ENCODE measurements around the gene OTUD7B. TPM values are rescaled to one million over a fixed set of nuclear protein-coding genes. Genes with fewer than 3 reads are reported as not detected.
A peak's percentile ranks its signal among the peaks of the same experiment; 100 is the strongest.
"Not testable (repeated sequence)": the region's sequence is repeated elsewhere in the genome, so short reads cannot be mapped to it uniquely, and the experiment has no call there.

Gene OTUD7B
- total and polyA plus RNA-seq, 12 donors = 5.7 to 45.7 (median 19.8) TPM

DNA sequence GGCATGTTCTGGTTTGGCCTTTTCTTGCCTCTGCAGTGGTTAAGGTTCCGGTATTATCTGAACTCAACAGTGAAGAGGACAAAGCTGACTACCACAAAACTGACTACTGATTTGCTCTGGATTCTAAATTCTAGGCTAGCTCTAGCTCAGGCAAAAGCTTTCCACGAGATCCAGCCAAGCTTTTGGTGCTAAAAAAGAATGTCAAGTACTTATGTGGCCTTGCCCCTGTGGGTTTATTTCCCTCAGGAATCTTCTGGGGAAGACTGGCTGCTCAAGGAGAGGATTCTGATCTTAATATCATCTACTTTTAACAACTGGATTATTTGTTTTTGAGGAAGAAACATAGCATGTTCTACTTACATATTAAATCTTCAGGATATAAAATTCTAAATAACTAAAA lies 47.8 kb downstream of the OTUD7B start:
- H3K4me3 ChIP-seq = no peak overlapping the region

DNA sequence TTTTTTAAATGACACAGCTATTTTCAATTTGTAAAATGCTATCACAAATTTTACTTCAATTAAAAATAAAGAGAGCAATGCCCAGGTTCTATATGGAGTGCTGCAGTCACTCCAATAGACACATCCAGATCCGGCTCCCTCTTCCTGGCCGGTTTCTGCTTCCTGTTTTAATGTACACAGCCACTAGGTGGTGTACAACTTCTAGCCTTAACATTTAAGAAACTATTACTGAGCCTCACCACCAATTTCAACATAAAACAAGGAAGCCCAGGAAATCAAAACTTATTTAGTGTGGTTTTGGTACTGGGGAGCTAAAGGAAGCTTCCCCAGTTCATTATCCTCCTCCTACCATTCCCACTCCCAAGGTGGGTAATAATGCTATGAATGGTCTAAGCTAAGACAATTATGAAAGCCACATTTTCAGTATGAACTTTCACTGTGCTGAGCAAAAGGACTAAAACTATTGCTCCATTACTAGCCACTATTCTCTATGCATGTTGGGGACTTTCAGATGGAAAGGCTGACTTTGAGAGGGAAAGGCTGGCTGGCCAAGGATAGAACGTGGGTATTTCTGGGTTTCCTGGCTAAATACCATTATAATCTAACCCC lies 48.4 kb downstream of the OTUD7B start:
- 11 to 19% (median 15%) methylated on average over 3 of the region's 3 CpGs for WGBS, 4 donors
- Histone ChIP-seq H3K4me1 (replicated peaks in 1 of 2) (peaks cover 16 to 20% of the 10 kb centered on the region in 2 donors), H3K4me3 (no peak overlapping the region), H3K27ac (peak overlapping the region in 4 of 5 donors; percentile 48 to 75 (median 62)), H3K9me3 (replicated peaks in 1 of 3) (no peaks in the 10 kb centered on the region), H3K27me3 (no peaks in the 10 kb centered on the region), H3K36me3 (replicated peaks in 1 of 2) (peaks cover 0 to 46% of the 10 kb centered on the region in 2 donors)
- peak in 6 of 7 donors; percentile 55 to 86 (median 64) for DNase-seq
- TF ChIP-seq, protein P1, sequence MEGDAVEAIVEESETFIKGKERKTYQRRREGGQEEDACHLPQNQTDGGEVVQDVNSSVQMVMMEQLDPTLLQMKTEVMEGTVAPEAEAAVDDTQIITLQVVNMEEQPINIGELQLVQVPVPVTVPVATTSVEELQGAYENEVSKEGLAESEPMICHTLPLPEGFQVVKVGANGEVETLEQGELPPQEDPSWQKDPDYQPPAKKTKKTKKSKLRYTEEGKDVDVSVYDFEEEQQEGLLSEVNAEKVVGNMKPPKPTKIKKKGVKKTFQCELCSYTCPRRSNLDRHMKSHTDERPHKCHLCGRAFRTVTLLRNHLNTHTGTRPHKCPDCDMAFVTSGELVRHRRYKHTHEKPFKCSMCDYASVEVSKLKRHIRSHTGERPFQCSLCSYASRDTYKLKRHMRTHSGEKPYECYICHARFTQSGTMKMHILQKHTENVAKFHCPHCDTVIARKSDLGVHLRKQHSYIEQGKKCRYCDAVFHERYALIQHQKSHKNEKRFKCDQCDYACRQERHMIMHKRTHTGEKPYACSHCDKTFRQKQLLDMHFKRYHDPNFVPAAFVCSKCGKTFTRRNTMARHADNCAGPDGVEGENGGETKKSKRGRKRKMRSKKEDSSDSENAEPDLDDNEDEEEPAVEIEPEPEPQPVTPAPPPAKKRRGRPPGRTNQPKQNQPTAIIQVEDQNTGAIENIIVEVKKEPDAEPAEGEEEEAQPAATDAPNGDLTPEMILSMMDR (IDR thresholded peaks at IDR 0.05) = peak; percentile 67 to 90 (median 84)
- no peak for TF ChIP-seq POLR2A (IDR thresholded peaks at IDR 0.05)
- intact Hi-C loops (cut with DNase I) = loop anchor here (5.0 to 10.0 kb wide), 3 partner anchors 90 to 223 kb away; no protein-coding TSS in a partner anchor

More for the DNA sequence above, 47.8 kb downstream of the OTUD7B start:
- Histone ChIP-seq H3K9me3 (replicated peaks in 1 of 3) (no peaks in the 10 kb centered on the region), H3K27me3 (no peaks in the 10 kb centered on the region), H3K4me1 (replicated peaks in 1 of 2) (peaks cover 16 to 20% of the 10 kb centered on the region in 2 donors), H3K27ac (peak overlapping the region in 4 of 5 donors; percentile 48 to 75 (median 62)), H3K36me3 (replicated peaks in 1 of 2) (peaks cover 0 to 48% of the 10 kb centered on the region in 2 donors)
- DNase-seq = no peak
- intact Hi-C loops (cut with DNase I) = loop anchor here (5.0 to 10.0 kb wide), 3 partner anchors 90 to 222 kb away; no protein-coding TSS in a partner anchor
- TF ChIP-seq, protein P1 (IDR thresholded peaks at IDR 0.05) = no peak
- TF ChIP-seq POLR2A (IDR thresholded peaks at IDR 0.05) = no peak
- 41 to 61% (median 58%) methylated on average over 2 of the region's 2 CpGs for WGBS, 4 donors

- peaks cover 0 to 23% of the 10 kb centered on the region in 2 donors for H3K36me3 ChIP-seq (replicated peaks in 1 of 2)
- H3K27ac ChIP-seq; H3K27me3 ChIP-seq; H3K4me1 ChIP-seq (replicated peaks in 1 of 2); H3K9me3 ChIP-seq (replicated peaks in 1 of 3); H3K4me3 ChIP-seq; DNase-seq; intact Hi-C loops (cut with DNase I): not testable (repeated sequence)
- 95 to 100% (median 98%) methylated on average over 9 to 14 of the region's 14 CpGs for WGBS, 4 donors
Measured at GRCh38 chr1:149957548-149957947, 53.0 kb downstream of the OTUD7B start.

DNA sequence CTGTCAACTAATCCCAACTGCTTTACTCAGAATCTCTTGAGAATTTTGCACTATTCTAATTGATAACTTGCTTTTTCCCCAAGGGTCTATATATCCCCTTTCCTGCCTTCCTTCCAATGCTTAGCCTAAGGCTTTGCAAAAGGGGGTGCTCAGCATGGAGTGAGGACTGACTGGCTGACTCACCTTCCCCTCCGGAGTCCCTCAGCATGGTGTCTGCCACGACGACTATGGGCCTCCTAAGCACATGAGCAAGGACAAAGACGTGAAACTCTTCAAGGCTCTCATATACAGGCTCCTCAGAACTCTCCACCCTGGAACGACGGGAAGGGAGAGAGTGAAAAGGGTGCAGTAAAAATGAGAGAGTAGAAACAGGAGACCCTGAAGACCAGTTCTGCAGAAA lies 60.6 kb downstream of the OTUD7B start:
- Histone ChIP-seq H3K36me3 (replicated peaks in 1 of 2) (peaks cover 0 to 54% of the 10 kb centered on the region in 2 donors), H3K27ac (no peak overlapping the region), H3K4me3 (no peak overlapping the region), H3K27me3 (no peaks in the 10 kb centered on the region), H3K4me1 (replicated peaks in 1 of 2) (no peaks in the 10 kb centered on the region), H3K9me3 (replicated peaks in 1 of 3) (no peaks in the 10 kb centered on the region)
- TF ChIP-seq POLR2A (IDR thresholded peaks at IDR 0.05) = no peak
- TF ChIP-seq, protein P1 (IDR thresholded peaks at IDR 0.05) = no peak
- intact Hi-C loops (cut with DNase I) = no loop called here
- 58 to 75% (median 64%) methylated on average over 6 of the region's 6 CpGs for WGBS, 4 donors
- DNase-seq = no peak

GRCh38 chr1:149945206-149945605 lies 65.3 kb downstream of the OTUD7B start:
- WGBS, 4 donors = 89 to 90% (median 90%) methylated on average over 4 of the region's 4 CpGs
- DNase-seq = no peak
- H3K4me1 ChIP-seq (replicated peaks in 1 of 2) = peaks cover 0 to 12% of the 10 kb centered on the region in 2 donors
- no peak overlapping the region for H3K27ac ChIP-seq
- no peaks in the 10 kb centered on the region for H3K27me3 ChIP-seq
- TF ChIP-seq, protein P1 (IDR thresholded peaks at IDR 0.05) = no peak
- TF ChIP-seq POLR2A (IDR thresholded peaks at IDR 0.05) = no peak
- H3K4me3 ChIP-seq = no peak overlapping the region
- no peaks in the 10 kb centered on the region for H3K9me3 ChIP-seq (replicated peaks in 1 of 3)
- intact Hi-C loops (cut with DNase I) = no loop called here
- H3K36me3 ChIP-seq (replicated peaks in 1 of 2) = peaks cover 0 to 65% of the 10 kb centered on the region in 2 donors

Data from adrenal gland (tissue), 12 donors.